Measurements from ENCODE around the gene NKTR.
A peak's percentile ranks its signal among the peaks of the same experiment; 100 is the strongest.

Gene NKTR

DNA sequence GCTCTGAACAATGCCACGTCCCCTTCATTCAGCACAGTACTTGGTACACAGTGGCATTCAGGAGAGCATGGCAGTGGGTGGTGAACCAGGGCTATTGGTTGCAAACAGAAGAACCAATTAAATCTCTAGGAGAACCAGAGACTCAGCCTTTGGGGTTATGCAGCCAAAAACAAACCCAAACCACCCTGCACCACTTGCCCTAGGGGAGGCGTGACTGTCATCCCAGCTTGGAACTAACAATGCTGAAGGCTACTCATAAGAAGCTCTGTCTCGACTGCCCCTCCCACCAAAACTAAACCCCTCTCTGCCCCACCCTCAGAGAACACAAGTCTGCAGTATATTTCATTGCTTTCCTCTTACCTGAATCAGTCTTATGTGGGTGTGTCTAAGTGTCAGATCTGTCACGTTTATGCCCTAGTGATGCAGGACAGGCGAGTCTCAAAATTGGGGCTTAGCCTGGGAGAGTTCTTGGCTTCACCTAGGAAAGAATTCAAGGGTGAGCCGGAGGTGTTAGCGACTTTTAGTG lies 69.6 kb downstream of the NKTR start:
- DNase-seq (ENCODE audit: low read depth in 1 of 2, low spot score in 1 of 2), result no peak
- no peak for TF ChIP-seq SPI1 (IDR thresholded peaks at IDR 0.05; ENCODE audit: borderline replicate concordance, low read depth)
- no peak for TF ChIP-seq CTCF (IDR thresholded peaks at IDR 0.05; ENCODE audit: insufficient read depth, low read length)
- TF ChIP-seq, protein P1, sequence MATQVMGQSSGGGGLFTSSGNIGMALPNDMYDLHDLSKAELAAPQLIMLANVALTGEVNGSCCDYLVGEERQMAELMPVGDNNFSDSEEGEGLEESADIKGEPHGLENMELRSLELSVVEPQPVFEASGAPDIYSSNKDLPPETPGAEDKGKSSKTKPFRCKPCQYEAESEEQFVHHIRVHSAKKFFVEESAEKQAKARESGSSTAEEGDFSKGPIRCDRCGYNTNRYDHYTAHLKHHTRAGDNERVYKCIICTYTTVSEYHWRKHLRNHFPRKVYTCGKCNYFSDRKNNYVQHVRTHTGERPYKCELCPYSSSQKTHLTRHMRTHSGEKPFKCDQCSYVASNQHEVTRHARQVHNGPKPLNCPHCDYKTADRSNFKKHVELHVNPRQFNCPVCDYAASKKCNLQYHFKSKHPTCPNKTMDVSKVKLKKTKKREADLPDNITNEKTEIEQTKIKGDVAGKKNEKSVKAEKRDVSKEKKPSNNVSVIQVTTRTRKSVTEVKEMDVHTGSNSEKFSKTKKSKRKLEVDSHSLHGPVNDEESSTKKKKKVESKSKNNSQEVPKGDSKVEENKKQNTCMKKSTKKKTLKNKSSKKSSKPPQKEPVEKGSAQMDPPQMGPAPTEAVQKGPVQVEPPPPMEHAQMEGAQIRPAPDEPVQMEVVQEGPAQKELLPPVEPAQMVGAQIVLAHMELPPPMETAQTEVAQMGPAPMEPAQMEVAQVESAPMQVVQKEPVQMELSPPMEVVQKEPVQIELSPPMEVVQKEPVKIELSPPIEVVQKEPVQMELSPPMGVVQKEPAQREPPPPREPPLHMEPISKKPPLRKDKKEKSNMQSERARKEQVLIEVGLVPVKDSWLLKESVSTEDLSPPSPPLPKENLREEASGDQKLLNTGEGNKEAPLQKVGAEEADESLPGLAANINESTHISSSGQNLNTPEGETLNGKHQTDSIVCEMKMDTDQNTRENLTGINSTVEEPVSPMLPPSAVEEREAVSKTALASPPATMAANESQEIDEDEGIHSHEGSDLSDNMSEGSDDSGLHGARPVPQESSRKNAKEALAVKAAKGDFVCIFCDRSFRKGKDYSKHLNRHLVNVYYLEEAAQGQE (IDR thresholded peaks at IDR 0.05; ENCODE audit: insufficient replicate concordance, low read depth), result no peak
- TF ChIP-seq GABPA (IDR thresholded peaks at IDR 0.05; ENCODE audit: low read depth), result no peak
- TF ChIP-seq POLR2AphosphoS5 (IDR thresholded peaks at IDR 0.05; ENCODE audit: low read depth), result no peak

GRCh38 chr3:42670670-42671069 lies 70.2 kb downstream of the NKTR start:
- Histone ChIP-seq H3K4me3 (replicated peaks; ENCODE audit: insufficient read depth, low read length) (no peak overlapping the region), H3K27me3 (ENCODE audit: insufficient read depth, poor library complexity, severe bottlenecking) (no peaks in the 10 kb centered on the region), H3K27ac (replicated peaks) (no peak overlapping the region)
- DNase-seq (ENCODE audit: low read depth in 1 of 2, low spot score in 1 of 2), result no peak
- TF ChIP-seq GABPA (IDR thresholded peaks at IDR 0.05; ENCODE audit: low read depth) (no peak), CTCF (IDR thresholded peaks at IDR 0.05; ENCODE audit: insufficient read depth, low read length) (no peak), SPI1 (IDR thresholded peaks at IDR 0.05; ENCODE audit: borderline replicate concordance, low read depth) (no peak), POLR2AphosphoS5 (IDR thresholded peaks at IDR 0.05; ENCODE audit: low read depth) (no peak)
- TF ChIP-seq, protein P1 (IDR thresholded peaks at IDR 0.05; ENCODE audit: insufficient replicate concordance, low read depth), result no peak

More for the DNA sequence above, 69.6 kb downstream of the NKTR start:
- no peak overlapping the region for H3K27ac ChIP-seq (replicated peaks)
- no peaks in the 10 kb centered on the region for H3K27me3 ChIP-seq (ENCODE audit: insufficient read depth, poor library complexity, severe bottlenecking)
- no peak overlapping the region for H3K4me3 ChIP-seq (replicated peaks; ENCODE audit: insufficient read depth, low read length)

DNA sequence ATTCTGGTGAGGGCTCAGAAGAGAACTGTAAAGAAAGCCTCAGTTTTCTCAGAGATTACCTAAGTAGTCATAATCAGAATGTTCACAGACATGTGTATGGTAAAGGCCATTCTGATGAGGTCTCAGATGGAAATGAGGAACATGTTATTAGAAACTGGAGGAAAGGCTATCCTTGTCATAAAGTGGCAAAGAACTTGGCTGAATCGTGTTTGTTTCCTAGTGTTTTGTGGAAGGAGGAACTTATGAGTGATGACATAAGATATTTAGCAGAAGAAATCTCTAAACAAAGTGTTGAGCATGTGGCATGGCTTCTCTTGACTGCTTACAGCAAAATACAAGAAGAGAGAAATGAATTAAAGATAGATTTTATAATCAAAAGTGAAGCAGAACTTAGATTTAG lies 72.0 kb downstream of the NKTR start:
- Histone ChIP-seq H3K27ac (replicated peaks) (no peak overlapping the region), H3K27me3 (ENCODE audit: insufficient read depth, poor library complexity, severe bottlenecking) (no peaks in the 10 kb centered on the region), H3K4me3 (replicated peaks; ENCODE audit: insufficient read depth, low read length) (no peak overlapping the region)
- peak in 1 of 2 experiments; percentile 9 for DNase-seq (ENCODE audit: low read depth in 1 of 2, low spot score in 1 of 2)
- TF ChIP-seq SPI1 (IDR thresholded peaks at IDR 0.05; ENCODE audit: borderline replicate concordance, low read depth) (no peak), CTCF (IDR thresholded peaks at IDR 0.05; ENCODE audit: insufficient read depth, low read length) (no peak), POLR2AphosphoS5 (IDR thresholded peaks at IDR 0.05; ENCODE audit: low read depth) (no peak), GABPA (IDR thresholded peaks at IDR 0.05; ENCODE audit: low read depth) (no peak)
- TF ChIP-seq, protein P1 (IDR thresholded peaks at IDR 0.05; ENCODE audit: insufficient replicate concordance, low read depth), result no peak
